HepG2 (cell line): ENCODE data around the gene TSPYL1. TPM values are rescaled to one million over a fixed set of nuclear protein-coding genes. Genes with fewer than 3 reads are reported as not detected.

Experiments used
- HNF4A ChIP-seq: sonication (generic); formaldehyde crosslinking; IDR thresholded peaks from 2 replicates; pipeline ENCODE4 v1.4.0; 2020; ENCODE audit warnings: missing genetic modification reagents
- NFKBIZ ChIP-seq: IDR thresholded peaks from 2 replicates; pipeline ENCODE4 v1.6.1; 2018; ENCODE audit warnings: missing genetic modification reagents, missing compliant biosample characterization
- STAT5B ChIP-seq: sonication (generic); formaldehyde crosslinking; IDR thresholded peaks from 2 replicates; pipeline ENCODE4 v1.4.0; 2020; ENCODE audit warnings: missing genetic modification reagents
- ZKSCAN1 ChIP-seq: fragments of 150-350 bp; IDR thresholded peaks from 2 replicates; pipeline ENCODE4 v1.6.1; 2014; ENCODE audit warnings: low read length
- ZNF225 ChIP-seq: sonication (generic); formaldehyde crosslinking; IDR thresholded peaks from 2 replicates; pipeline ENCODE4 v1.4.0; 2020; ENCODE audit warnings: mild to moderate bottlenecking, missing genetic modification reagents
- ZNF432 ChIP-seq: sonication (generic); formaldehyde crosslinking; IDR thresholded peaks from 2 replicates; pipeline ENCODE4 v1.5.0; 2020; ENCODE audit warnings: missing genetic modification reagents, mild to moderate bottlenecking, borderline replicate concordance
- ZNF451 ChIP-seq: sonication (generic); formaldehyde crosslinking; IDR thresholded peaks from 2 replicates; pipeline ENCODE4 v1.5.0; 2020; ENCODE audit warnings: mild to moderate bottlenecking, missing genetic modification reagents
- ZNF839 ChIP-seq: sonication (generic); formaldehyde crosslinking; IDR thresholded peaks from 2 replicates; pipeline ENCODE4 v1.4.0; 2020; ENCODE audit warnings: missing genetic modification reagents, mild to moderate bottlenecking, borderline replicate concordance
- polyA plus RNA-seq, 8 experiments: library from polyadenylated mRNA; depleted of rRNA in 3 of 8; stranded (reverse) in 7 of 8; unstranded in 1 of 8; fragments of >200 nt; fragmentation: Illumina TruSeq in 4 of 8; extraction: Trizol in 4 of 8; gene quantifications; 2 replicates each; pipeline versions ENCODE4 v1.2.1 to v1.2.3, GENCODE V29; 2011 to 2016; ENCODE audit warnings: low read depth in 4 of 8, missing spikeins in 1 of 8, mixed read lengths in 1 of 8; ENCODE audit not compliant: insufficient read depth in 1 of 8
- total RNA-seq, 5 experiments: library from RNA; depleted of rRNA; stranded (reverse); fragments of >200 nt; fragmentation: Illumina TruSeq; extraction: Trizol; gene quantifications; 2 replicates each; pipeline ENCODE4 v1.2.3, GENCODE V29; 2016; ENCODE audit warnings: low read depth in 1 of 5
- TF ChIP-seq, protein P1 (sequence below): IDR thresholded peaks from 2 replicates; pipeline ENCODE4 v1.6.1; 2016; ENCODE audit warnings: low read depth, missing genetic modification reagents, missing compliant biosample characterization
- TF ChIP-seq, protein P2 (sequence below), 2 experiments: sonication (generic) in 1 of 2; formaldehyde crosslinking in 1 of 2; IDR thresholded peaks; 2 replicates each; pipeline versions ENCODE4 v1.6.1 to v1.9.0; 2014 to 2022; ENCODE audit warnings: antibody characterized with exemption in 1 of 2, borderline replicate concordance in 1 of 2, inconsistent platforms in 1 of 2, low read depth in 1 of 2, missing genetic modification reagents in 1 of 2
- TF ChIP-seq, protein P3 (sequence below): IDR thresholded peaks from 2 replicates; pipeline ENCODE4 v1.6.1; 2016; ENCODE audit warnings: missing biosample characterization, missing genetic modification reagents, low read depth
- TF ChIP-seq, protein P4 (sequence below): fragments of 450-650 bp; IDR thresholded peaks from 2 replicates; pipeline ENCODE4 v1.6.1; 2017

The TSPYL1 gene
- total and polyA plus RNA-seq, 2 of the 13 experiments (the other 11 are each of a cell fraction or from before 2014, with no cell fraction given): 28.3 to 93.0 TPM

DNA sequence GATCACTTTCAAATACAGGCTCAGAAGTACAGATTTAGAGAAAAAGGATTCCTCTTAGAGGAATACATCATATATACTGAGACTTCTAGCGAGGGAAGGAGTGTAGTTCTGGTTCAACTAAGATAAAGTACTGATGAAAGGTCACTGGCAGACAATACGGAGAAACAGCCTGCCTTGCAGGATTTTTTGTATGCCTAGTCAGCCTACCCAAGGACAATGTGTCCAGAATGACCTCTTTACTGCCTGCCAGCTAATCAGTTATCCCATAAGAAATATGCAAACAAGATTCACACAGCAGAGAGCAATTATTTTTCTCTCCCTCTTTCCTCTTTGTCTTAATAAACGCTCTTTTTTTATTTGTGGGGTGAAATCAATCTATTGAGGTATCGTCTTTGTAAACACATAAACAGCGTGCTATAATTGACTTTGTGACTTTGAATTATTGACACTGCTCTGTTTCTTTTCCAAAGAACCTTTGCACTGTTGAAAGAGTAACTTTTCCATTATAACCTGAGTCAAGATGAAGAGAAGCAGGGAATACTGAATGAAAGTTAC, 24.4 kb downstream of the TSPYL1 start (continued):
- TF ChIP-seq, protein P1, sequence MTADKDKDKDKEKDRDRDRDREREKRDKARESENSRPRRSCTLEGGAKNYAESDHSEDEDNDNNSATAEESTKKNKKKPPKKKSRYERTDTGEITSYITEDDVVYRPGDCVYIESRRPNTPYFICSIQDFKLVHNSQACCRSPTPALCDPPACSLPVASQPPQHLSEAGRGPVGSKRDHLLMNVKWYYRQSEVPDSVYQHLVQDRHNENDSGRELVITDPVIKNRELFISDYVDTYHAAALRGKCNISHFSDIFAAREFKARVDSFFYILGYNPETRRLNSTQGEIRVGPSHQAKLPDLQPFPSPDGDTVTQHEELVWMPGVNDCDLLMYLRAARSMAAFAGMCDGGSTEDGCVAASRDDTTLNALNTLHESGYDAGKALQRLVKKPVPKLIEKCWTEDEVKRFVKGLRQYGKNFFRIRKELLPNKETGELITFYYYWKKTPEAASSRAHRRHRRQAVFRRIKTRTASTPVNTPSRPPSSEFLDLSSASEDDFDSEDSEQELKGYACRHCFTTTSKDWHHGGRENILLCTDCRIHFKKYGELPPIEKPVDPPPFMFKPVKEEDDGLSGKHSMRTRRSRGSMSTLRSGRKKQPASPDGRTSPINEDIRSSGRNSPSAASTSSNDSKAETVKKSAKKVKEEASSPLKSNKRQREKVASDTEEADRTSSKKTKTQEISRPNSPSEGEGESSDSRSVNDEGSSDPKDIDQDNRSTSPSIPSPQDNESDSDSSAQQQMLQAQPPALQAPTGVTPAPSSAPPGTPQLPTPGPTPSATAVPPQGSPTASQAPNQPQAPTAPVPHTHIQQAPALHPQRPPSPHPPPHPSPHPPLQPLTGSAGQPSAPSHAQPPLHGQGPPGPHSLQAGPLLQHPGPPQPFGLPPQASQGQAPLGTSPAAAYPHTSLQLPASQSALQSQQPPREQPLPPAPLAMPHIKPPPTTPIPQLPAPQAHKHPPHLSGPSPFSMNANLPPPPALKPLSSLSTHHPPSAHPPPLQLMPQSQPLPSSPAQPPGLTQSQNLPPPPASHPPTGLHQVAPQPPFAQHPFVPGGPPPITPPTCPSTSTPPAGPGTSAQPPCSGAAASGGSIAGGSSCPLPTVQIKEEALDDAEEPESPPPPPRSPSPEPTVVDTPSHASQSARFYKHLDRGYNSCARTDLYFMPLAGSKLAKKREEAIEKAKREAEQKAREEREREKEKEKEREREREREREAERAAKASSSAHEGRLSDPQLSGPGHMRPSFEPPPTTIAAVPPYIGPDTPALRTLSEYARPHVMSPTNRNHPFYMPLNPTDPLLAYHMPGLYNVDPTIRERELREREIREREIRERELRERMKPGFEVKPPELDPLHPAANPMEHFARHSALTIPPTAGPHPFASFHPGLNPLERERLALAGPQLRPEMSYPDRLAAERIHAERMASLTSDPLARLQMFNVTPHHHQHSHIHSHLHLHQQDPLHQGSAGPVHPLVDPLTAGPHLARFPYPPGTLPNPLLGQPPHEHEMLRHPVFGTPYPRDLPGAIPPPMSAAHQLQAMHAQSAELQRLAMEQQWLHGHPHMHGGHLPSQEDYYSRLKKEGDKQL (CRISPR knock-in tag): no peak
- TF ChIP-seq, protein P2, sequence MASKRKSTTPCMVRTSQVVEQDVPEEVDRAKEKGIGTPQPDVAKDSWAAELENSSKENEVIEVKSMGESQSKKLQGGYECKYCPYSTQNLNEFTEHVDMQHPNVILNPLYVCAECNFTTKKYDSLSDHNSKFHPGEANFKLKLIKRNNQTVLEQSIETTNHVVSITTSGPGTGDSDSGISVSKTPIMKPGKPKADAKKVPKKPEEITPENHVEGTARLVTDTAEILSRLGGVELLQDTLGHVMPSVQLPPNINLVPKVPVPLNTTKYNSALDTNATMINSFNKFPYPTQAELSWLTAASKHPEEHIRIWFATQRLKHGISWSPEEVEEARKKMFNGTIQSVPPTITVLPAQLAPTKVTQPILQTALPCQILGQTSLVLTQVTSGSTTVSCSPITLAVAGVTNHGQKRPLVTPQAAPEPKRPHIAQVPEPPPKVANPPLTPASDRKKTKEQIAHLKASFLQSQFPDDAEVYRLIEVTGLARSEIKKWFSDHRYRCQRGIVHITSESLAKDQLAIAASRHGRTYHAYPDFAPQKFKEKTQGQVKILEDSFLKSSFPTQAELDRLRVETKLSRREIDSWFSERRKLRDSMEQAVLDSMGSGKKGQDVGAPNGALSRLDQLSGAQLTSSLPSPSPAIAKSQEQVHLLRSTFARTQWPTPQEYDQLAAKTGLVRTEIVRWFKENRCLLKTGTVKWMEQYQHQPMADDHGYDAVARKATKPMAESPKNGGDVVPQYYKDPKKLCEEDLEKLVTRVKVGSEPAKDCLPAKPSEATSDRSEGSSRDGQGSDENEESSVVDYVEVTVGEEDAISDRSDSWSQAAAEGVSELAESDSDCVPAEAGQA (IDR thresholded peaks at IDR 0.05; ENCODE audit: low read depth): no peak
- TF ChIP-seq, protein P2 (CRISPR knock-in tag; IDR thresholded peaks at IDR 0.05; ENCODE audit: borderline replicate concordance): no peak
- no peak for TF ChIP-seq ZNF839 (CRISPR knock-in tag)
- 0 out of 2 replicates have a peak, but pooled peaks have one; percentile 63 for TF ChIP-seq NFKBIZ (CRISPR knock-in tag)
- no peak for TF ChIP-seq ZNF432 (CRISPR knock-in tag)
- TF ChIP-seq STAT5B (CRISPR knock-in tag): no peak
- TF ChIP-seq, protein P3, sequence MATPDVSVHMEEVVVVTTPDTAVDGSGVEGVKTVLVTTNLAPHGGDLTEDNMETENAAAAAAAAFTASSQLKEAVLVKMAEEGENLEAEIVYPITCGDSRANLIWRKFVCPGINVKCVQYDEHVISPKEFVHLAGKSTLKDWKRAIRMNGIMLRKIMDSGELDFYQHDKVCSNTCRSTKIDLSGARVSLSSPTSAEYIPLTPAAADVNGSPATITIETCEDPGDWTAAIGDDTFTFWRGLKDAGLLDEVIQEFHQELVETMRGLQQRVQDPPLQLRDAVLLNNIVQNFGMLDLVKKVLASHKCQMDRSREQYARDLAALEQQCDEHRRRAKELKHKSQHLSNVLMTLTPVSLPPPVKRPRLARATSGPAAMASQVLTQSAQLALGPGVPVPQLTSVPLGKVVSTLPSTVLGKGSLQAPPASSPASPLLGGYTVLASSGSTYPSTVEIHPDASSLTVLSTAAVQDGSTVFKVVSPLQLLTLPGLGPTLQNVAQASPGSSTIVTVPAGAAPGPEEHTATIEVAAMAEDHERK (CRISPR knock-in tag): no peak
- TF ChIP-seq ZNF451: no peak
- TF ChIP-seq ZNF225 (CRISPR knock-in tag): no peak
- TF ChIP-seq ZKSCAN1: no peak
- TF ChIP-seq HNF4A (CRISPR knock-in tag): peak; percentile 78
- TF ChIP-seq, protein P4, sequence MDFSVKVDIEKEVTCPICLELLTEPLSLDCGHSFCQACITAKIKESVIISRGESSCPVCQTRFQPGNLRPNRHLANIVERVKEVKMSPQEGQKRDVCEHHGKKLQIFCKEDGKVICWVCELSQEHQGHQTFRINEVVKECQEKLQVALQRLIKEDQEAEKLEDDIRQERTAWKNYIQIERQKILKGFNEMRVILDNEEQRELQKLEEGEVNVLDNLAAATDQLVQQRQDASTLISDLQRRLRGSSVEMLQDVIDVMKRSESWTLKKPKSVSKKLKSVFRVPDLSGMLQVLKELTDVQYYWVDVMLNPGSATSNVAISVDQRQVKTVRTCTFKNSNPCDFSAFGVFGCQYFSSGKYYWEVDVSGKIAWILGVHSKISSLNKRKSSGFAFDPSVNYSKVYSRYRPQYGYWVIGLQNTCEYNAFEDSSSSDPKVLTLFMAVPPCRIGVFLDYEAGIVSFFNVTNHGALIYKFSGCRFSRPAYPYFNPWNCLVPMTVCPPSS: no peak
